Cerebellar nuclear complex (tissue), 1 donor: ENCODE results near the gene TAL1.
"Not testable (repeated sequence)": the region's sequence is repeated elsewhere in the genome, so short reads cannot be mapped to it uniquely, and the experiment has no call there.

ENCODE experiments used
- DNase-seq, 2 experiments: peaks; one replicate each; lab custom pipeline; 2025; lab: John Stamatoyannopoulos, UW

TAL1 gene

DNA sequence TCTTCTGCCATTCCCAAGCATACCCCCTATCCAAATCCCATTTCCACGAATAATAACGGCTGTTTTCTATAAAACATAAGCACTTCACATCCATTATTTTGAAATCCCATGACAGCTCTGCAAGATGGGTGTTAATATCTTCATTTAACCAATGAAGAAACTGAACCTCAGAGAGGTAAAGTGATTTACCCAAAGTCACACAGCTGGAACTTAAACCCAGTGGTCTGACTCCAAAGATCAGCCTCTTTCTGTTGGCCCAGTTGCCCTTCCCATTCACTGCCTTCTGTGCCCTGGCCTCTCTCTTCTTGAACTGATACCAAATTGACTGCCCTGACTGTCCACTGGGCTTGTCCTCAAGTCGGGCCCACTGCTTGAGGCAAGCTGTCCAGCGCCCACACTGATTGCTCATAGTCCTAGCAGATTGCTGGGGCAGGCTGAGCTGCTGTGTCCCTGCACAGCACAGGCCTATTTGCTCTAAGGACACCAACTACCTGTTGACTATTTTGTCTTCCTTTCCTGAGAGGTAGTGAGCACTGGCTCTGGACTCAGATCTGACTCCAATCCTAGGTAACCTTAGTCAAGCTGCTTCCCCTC lies 19.3 kb downstream of the TAL1 start:
- no peak for DNase-seq

DNA sequence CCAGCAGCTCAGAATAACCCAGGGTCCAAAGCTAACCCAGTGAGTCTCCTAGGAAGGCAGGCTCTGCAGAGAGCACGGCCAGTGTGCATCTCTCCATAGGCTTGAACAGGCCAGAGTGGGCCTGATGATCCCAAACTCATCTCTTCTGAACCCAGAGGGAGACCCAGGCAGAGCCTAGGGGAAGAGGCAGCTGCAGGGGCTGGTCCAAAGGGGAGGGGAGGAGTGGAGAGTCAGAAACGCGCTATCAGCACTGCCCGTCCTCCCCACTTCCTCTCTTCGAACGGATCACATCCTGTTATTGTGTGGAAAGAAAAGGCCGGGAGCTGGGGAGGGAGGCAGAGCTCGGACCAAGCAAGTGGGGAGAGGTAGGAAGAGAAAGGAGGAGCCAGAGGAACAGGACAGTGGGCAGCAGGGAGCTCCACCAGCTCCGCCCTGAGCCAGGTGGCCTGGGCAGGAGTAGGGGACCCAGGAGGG lies 20.2 kb downstream of the TAL1 start:
- DNase-seq = no peak

DNA sequence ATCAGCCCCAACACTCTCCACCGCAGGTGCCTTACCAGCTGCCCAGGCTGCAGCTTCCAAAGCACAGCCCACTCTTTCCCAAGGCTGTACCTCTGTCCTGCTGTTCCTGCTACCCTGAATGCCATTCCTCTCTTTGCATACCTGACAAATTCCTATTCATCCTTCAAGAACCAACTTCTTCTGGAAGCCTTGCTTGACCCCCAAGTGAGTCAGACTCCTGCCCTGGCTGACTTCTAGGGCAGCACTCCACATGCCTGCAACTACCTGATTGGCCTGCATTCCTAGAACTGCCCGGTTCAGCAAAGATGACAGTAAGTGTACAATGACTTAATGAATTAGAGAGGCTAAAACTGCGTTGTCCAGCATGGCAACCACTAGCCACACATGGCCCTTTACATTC lies 21.4 kb downstream of the TAL1 start:
- DNase-seq = no peak

DNA sequence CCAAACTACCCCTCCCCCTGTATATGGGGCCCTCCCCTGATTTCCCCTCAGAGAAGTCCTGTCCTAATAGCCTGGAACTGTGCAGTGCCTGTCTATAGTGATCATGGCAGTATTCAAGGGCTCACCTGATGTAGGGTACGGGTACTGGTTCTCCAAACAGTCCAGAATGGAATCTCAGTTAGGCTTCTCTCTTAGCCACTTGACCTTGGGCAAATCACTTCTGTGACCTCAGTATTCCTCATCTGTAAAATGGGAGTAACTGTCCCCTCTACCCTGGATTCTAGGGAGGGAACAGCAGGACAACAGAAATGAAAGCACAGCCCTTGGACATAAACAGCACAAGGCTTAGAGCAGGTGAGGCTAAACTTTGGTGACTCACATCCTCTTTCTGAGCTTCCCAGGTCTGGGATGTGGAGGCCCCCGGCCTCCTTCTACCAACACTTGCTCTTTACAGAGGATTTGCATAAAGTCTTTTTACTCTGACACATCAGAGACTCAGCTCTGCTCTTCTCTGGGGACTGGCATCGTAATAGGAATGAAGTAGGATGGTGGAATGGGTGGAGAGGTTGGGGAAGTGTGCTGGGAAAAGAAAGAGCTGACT lies 22.2 kb downstream of the TAL1 start:
- DNase-seq = no peak

DNA sequence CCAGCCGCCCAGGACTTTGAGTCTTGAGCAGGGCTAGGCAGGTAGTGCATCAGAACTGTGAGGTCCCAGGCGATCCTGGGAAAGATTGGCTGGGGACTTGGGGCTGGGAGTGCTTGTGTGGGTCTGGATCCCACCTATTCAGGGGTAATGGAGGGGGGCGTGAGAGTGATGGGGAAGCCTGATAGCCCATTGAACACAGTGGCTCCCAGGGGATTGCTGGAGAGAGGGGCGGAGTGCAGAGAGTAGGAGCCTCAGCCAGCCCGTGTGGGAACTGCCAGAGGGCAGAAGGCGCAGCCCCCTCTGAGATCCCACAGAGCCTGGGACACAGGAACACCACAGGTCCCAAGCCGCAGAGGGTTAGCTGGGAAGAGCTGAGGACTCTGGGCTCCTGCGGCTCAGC lies 22.9 kb downstream of the TAL1 start:
- DNase-seq = no peak

DNA sequence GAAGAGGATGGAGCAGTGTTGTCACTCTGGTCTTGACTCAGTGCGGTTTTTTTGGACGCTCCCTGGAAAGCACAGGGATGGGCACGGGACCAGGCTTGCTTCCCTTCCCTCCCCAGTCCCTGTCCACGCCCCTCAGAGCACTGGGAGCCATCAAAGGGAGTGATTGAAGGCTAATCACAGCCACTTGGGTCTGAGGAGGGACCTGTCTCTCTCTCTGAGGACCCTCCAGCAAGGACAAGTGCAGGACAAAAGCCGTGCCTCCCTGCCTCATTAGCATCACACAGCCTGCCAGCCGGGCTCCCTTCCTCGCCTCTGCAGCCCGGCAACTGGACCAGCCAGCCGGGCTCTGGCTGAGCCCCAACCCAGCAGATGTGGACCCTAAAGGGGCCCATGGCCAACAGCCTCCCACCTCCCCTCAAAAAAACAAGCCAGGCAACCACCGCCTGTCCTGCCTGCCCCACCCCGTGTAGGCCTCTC lies 23.6 kb downstream of the TAL1 start:
- no peak for DNase-seq

DNA sequence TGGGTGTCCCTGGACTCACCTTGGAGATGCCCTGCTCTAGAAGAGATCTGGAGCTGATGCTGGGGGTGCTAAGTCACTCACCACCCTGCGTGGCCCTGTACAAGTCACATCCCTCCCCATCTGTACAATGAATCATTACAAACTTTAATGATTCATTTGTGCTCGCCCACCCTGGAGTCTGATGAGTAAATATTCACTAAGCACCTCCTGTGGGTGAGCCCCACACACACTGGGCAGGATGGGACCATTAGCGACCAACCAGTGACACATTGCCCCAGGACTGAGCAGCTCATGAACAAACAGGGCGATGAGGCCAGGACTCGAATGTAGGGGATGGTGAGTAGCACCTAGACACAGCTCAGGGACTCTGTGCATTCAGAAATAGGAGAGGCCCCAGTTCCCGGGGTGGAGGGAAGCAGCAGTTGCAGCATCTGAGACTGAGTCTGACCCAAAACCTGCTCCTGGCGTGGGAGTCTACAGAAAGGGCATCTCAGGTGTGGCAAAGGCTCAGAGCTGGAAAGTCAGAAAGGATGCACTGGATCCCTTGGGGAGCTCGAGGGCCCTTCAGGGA lies 24.1 kb downstream of the TAL1 start:
- no peak for DNase-seq

DNA sequence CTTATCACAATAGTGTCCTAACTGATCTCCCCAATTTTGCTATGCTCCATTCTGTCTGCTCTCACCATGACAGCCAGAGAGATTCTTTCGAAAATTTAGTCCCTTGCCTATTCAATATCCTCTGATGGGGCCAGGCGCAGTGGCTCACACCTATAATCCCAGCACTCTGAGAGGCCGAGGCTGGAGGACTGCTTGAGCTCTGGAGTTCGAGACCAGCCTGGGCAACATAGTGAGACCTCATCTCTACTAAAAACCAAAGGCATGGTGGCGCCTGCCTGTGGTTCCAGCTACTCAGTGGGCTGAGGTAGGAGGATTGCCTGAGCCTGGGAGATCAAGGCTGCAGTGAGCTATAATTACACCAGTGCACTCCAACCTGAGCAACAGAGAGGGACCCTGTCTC lies 26.1 kb downstream of the TAL1 start:
- DNase-seq = no peak

DNA sequence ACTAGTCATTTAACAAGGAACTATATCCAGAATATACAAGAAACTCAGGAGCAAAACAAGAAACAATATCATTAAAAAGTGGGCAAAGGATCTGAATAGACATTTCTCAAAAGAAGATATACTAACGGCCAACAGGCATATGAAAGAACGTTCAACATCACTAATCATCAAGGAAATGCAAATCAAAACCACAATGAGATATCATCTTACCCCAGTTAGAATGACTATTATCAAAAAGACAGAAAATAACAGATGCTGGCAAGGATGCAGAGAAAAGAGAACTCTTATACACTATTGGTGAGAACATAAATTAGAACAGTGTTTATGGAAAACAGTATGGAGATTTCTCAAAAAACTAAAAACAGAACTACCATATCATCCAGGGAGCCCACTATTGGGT lies 28.5 kb downstream of the TAL1 start:
- DNase-seq = not testable (repeated sequence)

DNA sequence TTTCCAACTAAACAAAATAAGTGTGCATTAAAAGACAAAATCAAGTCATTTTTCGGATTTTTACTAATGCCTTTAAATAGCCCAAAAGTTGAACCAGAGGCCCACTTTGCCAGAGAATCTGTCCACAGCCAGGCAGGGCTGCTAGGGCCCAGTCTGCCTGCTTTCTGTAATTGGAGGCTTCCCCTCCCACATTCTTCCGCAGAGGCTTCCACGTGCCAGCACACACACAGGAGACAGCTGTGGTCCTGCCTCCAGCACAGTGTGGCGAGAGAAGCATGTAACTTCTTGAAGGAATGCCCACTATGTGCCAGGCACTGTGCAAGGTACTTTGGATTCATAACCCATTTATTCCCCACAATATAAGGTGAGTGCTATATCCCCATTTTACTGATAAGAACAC lies 30.8 kb downstream of the TAL1 start:
- DNase-seq = no peak

DNA sequence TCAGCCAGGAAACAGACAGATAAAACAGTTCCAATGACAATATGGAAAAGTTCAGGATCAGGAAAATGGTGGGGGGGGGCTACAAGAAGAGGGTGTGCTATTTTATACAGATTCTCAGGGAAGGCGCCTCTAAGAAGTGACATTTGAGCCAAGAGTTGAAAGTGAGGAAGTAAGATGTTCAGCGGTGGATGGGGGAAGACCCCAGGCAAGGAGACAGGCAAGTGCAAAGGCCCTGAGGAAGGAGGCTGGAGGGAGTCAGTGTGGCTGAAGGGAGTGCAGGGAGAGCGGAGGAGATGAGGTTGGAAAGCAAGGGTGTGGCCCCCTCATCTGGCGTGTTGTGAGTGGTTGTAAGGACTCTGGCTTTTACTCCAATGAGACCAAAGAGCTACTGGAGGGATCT lies 33.8 kb downstream of the TAL1 start:
- no peak for DNase-seq

DNA sequence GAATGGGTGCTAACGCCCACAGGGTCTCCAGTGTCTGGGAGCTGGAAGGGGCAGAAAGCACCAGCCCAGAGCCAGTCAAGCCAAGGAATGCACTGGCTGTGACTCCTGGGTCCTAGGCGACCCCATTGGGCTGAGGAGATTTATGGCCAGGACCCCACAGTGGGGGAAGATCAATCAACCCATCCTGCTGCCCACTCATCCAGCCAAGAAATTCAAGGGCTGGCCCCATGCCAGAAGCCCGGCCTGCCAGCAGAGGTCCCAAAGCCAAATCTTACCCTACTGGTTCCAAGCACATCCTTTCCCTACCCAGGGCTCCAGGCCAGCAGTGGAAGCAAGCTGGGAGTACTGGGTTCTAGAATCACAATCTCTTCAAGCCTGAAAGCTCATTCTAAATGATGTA lies 35.4 kb downstream of the TAL1 start:
- no peak for DNase-seq

DNA sequence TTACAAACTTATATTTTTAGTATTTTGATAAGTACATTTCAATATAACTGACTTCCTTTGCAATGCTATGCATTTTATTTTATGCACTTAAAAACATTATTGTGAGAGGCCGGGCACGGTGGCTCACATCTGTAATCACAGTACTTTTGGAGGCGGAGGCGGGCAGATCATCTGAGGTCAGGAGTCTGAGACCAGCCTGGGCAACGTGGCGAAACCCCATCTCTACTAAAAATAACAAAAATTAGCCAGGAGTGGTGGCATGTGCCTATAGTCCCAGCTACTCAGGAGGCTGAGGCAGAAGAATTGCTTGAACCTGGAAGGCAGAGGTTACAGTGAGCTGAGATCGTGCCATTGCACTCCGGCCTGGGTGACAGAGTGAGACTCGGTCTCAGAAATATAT lies 36.0 kb downstream of the TAL1 start:
- DNase-seq = not testable (repeated sequence)

DNA sequence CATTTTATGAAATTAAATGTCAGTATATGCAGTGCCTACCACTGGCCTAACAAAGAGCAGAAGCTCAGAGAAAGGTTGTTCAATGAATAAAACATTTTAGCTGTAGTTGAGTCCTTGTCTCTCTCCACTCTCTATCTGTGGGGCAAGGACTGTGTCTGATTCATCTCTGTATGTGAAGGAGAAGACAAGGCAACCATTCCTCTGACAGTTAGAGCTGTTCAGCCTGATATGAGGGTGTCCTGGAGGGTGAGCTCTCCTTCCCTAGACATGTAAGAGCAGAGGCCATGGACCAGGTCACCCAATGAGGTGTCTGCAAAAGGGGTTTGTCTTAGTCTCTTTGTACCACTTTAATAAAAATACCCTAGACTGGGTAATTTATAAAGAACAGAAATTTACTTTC lies 37.7 kb downstream of the TAL1 start:
- no peak for DNase-seq

DNA sequence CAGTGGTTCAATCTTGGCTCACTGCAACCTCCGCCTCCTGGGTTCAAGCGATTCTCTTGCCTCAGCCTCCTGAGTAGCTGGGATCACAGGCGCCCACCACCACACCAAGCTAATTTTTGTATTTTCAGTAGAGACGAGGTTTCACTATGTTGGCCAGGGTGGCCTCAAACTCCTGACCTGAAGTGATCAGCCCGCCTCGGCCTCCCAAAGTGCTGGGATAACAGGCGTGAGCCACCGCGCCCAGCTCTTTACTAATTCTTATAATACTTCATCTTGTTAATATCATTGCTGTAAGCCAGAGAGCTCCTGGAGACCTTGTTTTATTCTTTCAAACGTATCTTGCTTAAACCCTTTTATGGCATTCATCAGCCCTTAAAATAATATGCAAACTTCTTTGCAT lies 38.5 kb downstream of the TAL1 start:
- DNase-seq = not testable (repeated sequence)

DNA sequence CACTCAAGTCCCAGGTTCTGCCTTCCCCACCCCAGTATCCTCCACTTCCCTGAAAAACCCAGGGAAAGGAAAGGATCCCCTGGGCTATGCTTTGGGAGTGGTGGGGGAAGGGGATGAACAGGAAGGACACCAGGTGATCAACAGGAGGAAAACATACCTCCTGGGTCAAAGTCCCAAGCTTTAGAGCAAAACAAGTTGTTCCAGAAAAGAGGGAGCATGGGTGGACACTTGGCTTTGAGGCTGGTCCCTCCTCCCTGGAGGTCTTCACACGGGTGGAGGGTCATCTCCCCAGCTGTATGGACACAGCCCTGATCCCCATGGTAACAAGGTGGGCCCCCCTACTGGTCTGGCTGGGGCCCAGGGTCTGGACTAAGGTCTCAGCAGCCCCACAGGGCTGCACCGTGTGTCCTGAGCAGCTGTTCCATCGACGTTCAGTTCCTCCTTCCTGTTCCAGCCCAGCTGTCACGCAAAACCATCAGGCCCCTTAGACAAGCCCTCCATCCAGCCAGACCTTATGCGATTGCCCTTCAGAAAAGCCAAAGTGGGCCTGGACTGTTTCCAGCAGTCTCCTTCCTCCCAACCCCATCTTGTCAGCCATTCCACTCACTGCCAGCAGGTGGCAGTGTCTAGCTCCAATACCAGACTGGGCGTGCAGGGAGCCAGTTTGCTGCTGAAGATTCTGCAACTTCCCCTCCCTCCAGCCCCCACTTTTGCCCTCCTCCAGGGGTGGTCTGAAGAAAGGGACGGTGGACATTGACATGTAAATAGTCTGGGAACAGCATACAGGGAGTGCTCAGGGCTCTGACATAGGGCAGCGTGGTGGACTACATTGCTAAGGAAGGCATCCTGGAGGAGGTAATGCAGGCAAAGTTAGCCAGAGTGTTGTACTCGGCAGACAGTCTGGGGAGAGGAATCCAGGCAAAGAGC lies 39.3 kb downstream of the TAL1 start:
- peak in 1 of 2 experiments; percentile 2 for DNase-seq

DNA sequence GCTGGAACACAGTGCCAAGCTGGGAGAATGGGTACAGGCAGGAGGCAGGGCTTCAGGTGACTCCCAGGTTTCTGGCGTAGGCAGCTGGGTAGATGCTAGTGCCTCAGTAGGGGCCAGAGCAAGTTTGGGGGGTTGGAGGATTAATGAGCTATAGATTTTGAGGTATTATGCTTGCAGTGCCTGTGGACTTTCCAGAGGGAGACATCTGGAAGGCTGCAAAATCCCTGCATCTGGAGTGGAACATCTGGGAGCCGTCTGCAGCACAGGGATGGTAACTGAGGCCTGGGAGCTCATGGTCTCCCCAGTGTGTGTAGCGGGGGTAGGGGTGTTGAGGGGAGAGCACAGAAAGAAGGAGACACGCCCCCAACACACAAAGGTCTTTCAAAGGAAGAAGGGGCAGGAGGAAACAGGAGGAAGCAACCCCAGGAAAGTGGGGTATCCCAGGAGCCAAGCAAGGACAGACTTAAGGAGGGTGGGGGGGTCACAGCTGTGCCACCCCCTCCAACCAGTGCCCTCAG lies 40.0 kb downstream of the TAL1 start:
- DNase-seq = no peak

DNA sequence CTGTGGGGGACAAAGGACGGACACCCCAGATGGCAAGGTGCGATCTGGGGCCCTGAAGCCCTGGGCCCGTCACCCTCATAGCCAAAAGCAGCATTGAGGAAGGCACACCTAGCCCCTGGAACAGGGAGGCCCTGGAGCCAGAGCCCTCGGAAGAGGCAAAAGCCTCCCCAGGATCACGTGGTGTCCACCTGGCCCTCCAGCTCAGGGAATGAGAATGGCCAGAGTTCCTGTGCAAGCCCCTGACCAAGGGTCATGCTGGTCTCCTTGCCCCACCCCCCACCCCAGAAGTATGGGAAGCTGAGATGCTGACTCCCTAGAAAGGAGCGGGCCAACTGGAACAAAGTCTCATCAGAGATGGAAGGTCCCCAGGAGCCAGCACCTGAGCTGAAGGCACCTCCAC lies 41.2 kb downstream of the TAL1 start:
- DNase-seq = no peak

DNA sequence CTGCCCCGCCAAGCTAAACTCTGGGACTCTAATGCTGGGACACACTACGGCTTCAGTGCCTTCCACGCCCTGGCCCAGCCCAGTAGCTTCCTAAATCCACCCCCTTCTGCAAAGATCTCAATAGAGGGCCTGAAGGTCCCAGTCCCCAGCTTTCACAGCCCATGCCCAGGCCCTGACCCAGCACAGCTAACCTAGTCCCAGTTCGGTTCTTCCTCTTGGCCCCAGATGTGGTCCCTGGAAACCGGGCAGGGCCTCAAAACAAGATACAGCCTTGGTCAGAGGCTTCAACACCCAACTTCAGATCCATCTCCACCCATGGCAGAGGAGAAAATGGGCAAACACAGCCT lies 41.5 kb downstream of the TAL1 start:
- no peak for DNase-seq

DNA sequence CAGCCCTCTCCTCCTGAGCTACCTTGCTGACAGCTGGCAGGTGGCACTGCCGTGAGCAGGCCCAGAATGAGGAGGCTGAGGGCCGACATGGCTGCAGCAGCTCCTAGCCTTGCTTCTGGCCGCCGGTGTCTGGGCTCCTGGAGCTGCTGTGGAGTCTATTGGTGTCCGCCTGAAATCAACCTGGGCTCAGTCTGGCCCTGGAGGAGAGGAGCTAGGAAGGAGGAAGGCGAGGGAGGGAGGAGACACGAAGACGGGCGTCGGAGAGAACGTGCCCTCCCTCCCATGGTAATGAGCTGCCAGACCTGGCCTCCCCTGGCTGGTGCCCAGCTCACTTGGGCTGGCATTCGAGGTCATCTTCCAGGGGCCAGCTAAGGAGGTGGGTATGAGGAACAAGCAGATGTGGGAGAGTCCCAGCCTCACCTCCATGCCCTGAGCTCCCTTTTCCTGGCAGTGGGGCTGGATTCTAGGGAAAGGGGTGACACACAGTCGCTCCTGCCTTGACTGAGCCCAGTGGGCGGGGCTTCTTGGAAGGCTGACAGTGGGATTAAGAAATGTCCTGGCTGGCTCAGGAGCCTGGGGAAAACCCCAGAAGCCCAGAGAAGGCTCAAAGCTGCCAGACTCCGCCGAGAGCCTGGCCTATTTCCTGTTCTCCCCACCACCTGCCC lies 42.0 kb downstream of the TAL1 start, which contains the start of gene PDZK1IP1:
PDZK1IP1 (minus strand) TSS at position 193 of the 665 bp plus-strand sequence; CDS start at position 89, 104 bp downstream.
- DNase-seq = no peak
